ENCODE results near the gene STYXL1. TPM values are rescaled to one million over a fixed set of nuclear protein-coding genes. Genes with fewer than 3 reads are reported as not detected.

The STYXL1 gene, protein sequence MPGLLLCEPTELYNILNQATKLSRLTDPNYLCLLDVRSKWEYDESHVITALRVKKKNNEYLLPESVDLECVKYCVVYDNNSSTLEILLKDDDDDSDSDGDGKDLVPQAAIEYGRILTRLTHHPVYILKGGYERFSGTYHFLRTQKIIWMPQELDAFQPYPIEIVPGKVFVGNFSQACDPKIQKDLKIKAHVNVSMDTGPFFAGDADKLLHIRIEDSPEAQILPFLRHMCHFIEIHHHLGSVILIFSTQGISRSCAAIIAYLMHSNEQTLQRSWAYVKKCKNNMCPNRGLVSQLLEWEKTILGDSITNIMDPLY
- total RNA-seq (2022; extraction: Qiagen RNA extraction), result 42.1 to 51.7 TPM (median 44.1 TPM) in 5 replicates

DNA sequence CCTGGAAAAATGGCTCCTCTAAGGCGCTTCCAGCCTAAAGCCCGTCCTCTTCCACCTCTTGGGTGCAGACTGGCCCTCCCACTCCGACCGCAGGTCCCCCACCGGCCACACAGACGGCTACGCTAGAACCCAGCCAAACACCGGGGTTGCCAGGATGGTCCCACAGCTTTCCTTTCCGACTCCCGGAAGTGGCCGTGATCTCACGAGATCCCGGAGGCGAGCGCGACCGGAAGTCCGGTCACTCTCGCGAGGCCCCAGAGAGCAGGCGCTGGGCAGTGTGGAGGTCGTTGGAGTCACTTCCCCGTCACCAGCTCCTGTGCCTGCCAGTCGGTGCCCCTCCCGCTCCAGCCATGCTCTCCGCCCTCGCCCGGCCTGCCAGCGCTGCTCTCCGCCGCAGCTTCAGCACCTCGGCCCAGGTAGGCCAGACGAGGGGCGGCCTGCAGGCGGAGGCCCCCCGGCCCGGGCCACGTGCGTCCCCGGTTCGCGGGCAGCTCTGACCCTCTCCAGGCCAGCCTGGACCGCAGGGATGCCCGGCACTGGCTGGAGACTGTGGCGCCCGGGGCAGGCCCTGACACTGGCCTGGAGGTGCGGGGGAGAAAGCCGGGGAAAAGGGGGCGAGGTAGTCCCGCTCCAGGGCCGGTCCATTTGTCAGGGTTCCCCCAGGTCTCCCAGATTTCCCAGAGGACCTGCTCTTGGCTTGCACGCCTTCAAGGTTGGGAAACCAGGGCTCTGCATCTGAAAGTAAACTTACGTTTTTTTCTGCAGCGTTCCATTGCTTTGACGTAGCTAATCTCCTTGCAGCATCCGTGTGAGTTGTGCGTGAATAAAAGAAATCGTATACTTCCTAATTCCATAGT is at the start of gene STYXL1, which contains the start of gene MDH2:
TSS of gene STYXL1 (minus strand) at position 190 of the 857 bp plus-strand sequence. CDS start 17,477 bp downstream, outside the sequence.
TSS of gene MDH2 (plus strand) at position 296 of the 857 bp plus-strand sequence. CDS start at position 351, 55 bp downstream.

GRCh38 chr7:75994388-75995051 is 53.3 kb downstream of the STYXL1 start, which contains the start of gene TMEM120A:
Gene TMEM120A, minus strand, starts transcription at chr7:75994595. Its CDS starts 25 bp downstream, at chr7:75994570.

Other genes starting within 250 kb of the STYXL1 start
- gene CCL24, start 234.2 kb downstream of the STYXL1 start, total RNA-seq (2022; extraction: Qiagen RNA extraction), result not detected in 5 replicates
- gene RHBDD2, start 169.0 kb downstream of the STYXL1 start, total RNA-seq (2022; extraction: Qiagen RNA extraction), result 83.1 to 94.6 TPM (median 91.7 TPM) in 5 replicates
- gene POR, start 132.8 kb downstream of the STYXL1 start, total RNA-seq (2022; extraction: Qiagen RNA extraction), result 132 to 176 TPM (median 165 TPM) in 5 replicates
- 37.8 to 45.6 TPM (median 45.0 TPM) in 5 replicates for gene TMEM120A, start 53.4 kb downstream of the STYXL1 start, total RNA-seq (2022; extraction: Qiagen RNA extraction)
- 315 to 434 TPM (median 396 TPM) in 5 replicates for gene MDH2, start 106 bp upstream of the STYXL1 start, total RNA-seq (2022; extraction: Qiagen RNA extraction)
- 8.8 to 12.6 TPM (median 11.1 TPM) in 5 replicates for gene SRRM3, start 153.9 kb upstream of the STYXL1 start, total RNA-seq (2022; extraction: Qiagen RNA extraction)

Measured in A549 treated with Hydrocortisone at 1 μM for 4 hours (cell line).